ENCODE results near the gene TAT.

Gene TAT

GRCh38 chr16:71547168-71547567, 29.7 kb downstream of the TAT start:
- in situ Hi-C loops (cut with MboI; ENCODE audit: low sequenced_read_pairs), result no loop called here

GRCh38 chr16:71542377-71542776, 34.5 kb downstream of the TAT start:
- in situ Hi-C loops (cut with MboI; ENCODE audit: low sequenced_read_pairs), result no loop called here

- in situ Hi-C loops (cut with MboI; ENCODE audit: low sequenced_read_pairs), result no loop called here
Measured at GRCh38 chr16:71537643-71538042, 39.2 kb downstream of the TAT start.

- in situ Hi-C loops (cut with MboI; ENCODE audit: low sequenced_read_pairs), result no loop called here
Measured at GRCh38 chr16:71536752-71537499, 40.0 kb downstream of the TAT start.

- in situ Hi-C loops (cut with MboI; ENCODE audit: low sequenced_read_pairs), result no loop called here
Measured at GRCh38 chr16:71532366-71532765, 44.5 kb downstream of the TAT start.

- in situ Hi-C loops (cut with MboI; ENCODE audit: low sequenced_read_pairs), result no loop called here
Measured at GRCh38 chr16:71528863-71529262, 48.0 kb downstream of the TAT start.

- in situ Hi-C loops (cut with MboI; ENCODE audit: low sequenced_read_pairs), result no loop called here
Measured at GRCh38 chr16:71528257-71528656, 48.6 kb downstream of the TAT start.

- in situ Hi-C loops (cut with MboI; ENCODE audit: low sequenced_read_pairs), result no loop called here
Measured at GRCh38 chr16:71526111-71526631, 50.7 kb downstream of the TAT start, which contains the start of gene CHST4. Gene CHST4, plus strand, starts transcription at chr16:71526426. Its CDS starts 10,252 bp downstream, at chr16:71536678.

- in situ Hi-C loops (cut with MboI; ENCODE audit: low sequenced_read_pairs), result no loop called here
Measured at GRCh38 chr16:71524566-71525553, 52.0 kb downstream of the TAT start.

GRCh38 chr16:71520550-71520949, 56.3 kb downstream of the TAT start:
- in situ Hi-C loops (cut with MboI; ENCODE audit: low sequenced_read_pairs), result no loop called here
